GM21717 (cell line): ENCODE results near the gene PLEKHM2.

Experiments used
- ATAC-seq: cut with Tn5 transposase; IDR thresholded peaks from one replicate; pipeline ENCODE4 v1.9.1; 2021; ENCODE audit warnings: mild to moderate bottlenecking, moderate library complexity; ENCODE audit not compliant: unreplicated experiment

PLEKHM2 gene

GRCh38 chr1:15723631-15724246, 39.6 kb downstream of the PLEKHM2 start:
- no peak for ATAC-seq

- no peak for ATAC-seq
Observed at GRCh38 chr1:15724949-15725880, 41.1 kb downstream of the PLEKHM2 start.

- ATAC-seq, result no peak
Observed at GRCh38 chr1:15726508-15726907, 42.4 kb downstream of the PLEKHM2 start.

- no peak for ATAC-seq
Observed at GRCh38 chr1:15727021-15727420, 42.9 kb downstream of the PLEKHM2 start.

- no peak for ATAC-seq
Observed at GRCh38 chr1:15727424-15727823, 43.3 kb downstream of the PLEKHM2 start.

- no peak for ATAC-seq
Observed at GRCh38 chr1:15727866-15728534, 43.9 kb downstream of the PLEKHM2 start.

GRCh38 chr1:15728937-15729657, 45.0 kb downstream of the PLEKHM2 start:
- no peak for ATAC-seq

- ATAC-seq, result no peak
Observed at GRCh38 chr1:15730423-15730822, 46.3 kb downstream of the PLEKHM2 start.

GRCh38 chr1:15730936-15731335, 46.8 kb downstream of the PLEKHM2 start:
- no peak for ATAC-seq

GRCh38 chr1:15731735-15732685, 47.9 kb downstream of the PLEKHM2 start:
- no peak for ATAC-seq

GRCh38 chr1:15732686-15733081, 48.6 kb downstream of the PLEKHM2 start:
- no peak for ATAC-seq

GRCh38 chr1:15733218-15733725, 49.2 kb downstream of the PLEKHM2 start:
- no peak for ATAC-seq

- ATAC-seq, result no peak
Observed at GRCh38 chr1:15733726-15734226, 49.7 kb downstream of the PLEKHM2 start.

- ATAC-seq, result no peak
Observed at GRCh38 chr1:15734296-15734695, 50.2 kb downstream of the PLEKHM2 start.

GRCh38 chr1:15734901-15735300, 50.8 kb downstream of the PLEKHM2 start:
- no peak for ATAC-seq

- no peak for ATAC-seq
Observed at GRCh38 chr1:15735304-15736037, 51.4 kb downstream of the PLEKHM2 start.

GRCh38 chr1:15736038-15736891, 52.1 kb downstream of the PLEKHM2 start, which contains the start of gene SLC25A34:
Gene SLC25A34, plus strand, starts transcription at chr1:15736258. Its CDS starts 228 bp downstream, at chr1:15736486.
- no peak for ATAC-seq

GRCh38 chr1:15736892-15737261, 52.8 kb downstream of the PLEKHM2 start:
- ATAC-seq, result no peak
